Pancreas (tissue), 10 donors: ENCODE data around the gene RNPEPL1. TPM values are rescaled to one million over a fixed set of nuclear protein-coding genes. Genes with fewer than 3 reads are reported as not detected.
A peak's percentile ranks its signal among the peaks of the same experiment; 100 is the strongest.

Experiments
- ATAC-seq, 4 donors: fragments of 200-7000 bp; cut with Tn5 transposase; one replicate each; pipeline versions ENCODE4 v1.8.0 to v1.9.1; 2020; ENCODE audit warnings: mild to moderate bottlenecking in 4 of 4, moderate library complexity in 4 of 4
- DNase-seq, 6 donors: peaks; one replicate each; pipeline ENCODE4 v3.0.0-alpha.2; 2020
- FAIRE-seq: peaks from 2 replicates; lab custom pipeline; 2012; peaks lifted over from hg19 to GRCh38; lab: Jason Lieb, UNC
- H3K27ac ChIP-seq, 4 donors: fragments of 200-600 bp; sonication (generic); 1 replicate in 3 of 4; 2 replicates in 1 of 4; pipeline versions ENCODE4 v1.5.0 to v1.8.0; 2020
- H3K27me3 ChIP-seq, 4 donors: fragments of 200-600 bp; one replicate each; pipeline ENCODE4 v1.8.0; 2021
- H3K36me3 ChIP-seq, 3 donors: fragments of 200-600 bp; sonication (generic) in 1 of 3; one replicate each; pipeline versions ENCODE4 v1.5.0 to v1.8.0; 2020 to 2021
- H3K4me1 ChIP-seq, 3 donors: fragments of 200-600 bp; one replicate each; pipeline ENCODE4 v1.8.0; 2021
- H3K4me3 ChIP-seq, 4 donors: fragments of 200-600 bp; sonication (generic) in 2 of 4; one replicate each; pipeline versions ENCODE4 v1.5.0 to v1.8.0; 2020 to 2021
- H3K9me3 ChIP-seq, 4 donors: fragments of 200-600 bp; one replicate each; pipeline ENCODE4 v1.8.0; 2021
- CTCF ChIP-seq, 4 donors: fragments of 200-600 bp; sonication (generic) in 3 of 4; IDR thresholded peaks; one replicate each; pipeline versions ENCODE4 v1.5.0 to v1.8.0; 2021; ENCODE audit warnings: antibody characterized with exemption in 4 of 4
- WGBS, 2 donors: extraction: QIAGEN DNeasy Blood & Tissue Kit; methylation state at CpG; one replicate each; pipeline ENCODE4 v1.1.7; 2013; 5-methylcytosine and 5-hydroxymethylcytosine counted together
- intact Hi-C, 3 donors: fragments of 100-400 bp; cut with DNase I; formaldehyde crosslinking; loops; one replicate each; pipeline versions ENCODE4 v1.11.1 to v1.14.2; 2022
- polyA plus RNA-seq, 2 donors: library from polyadenylated mRNA; stranded (reverse); fragments of 200-250 nt; gene quantifications; one replicate each; pipeline ENCODE4 v1.2.3, GENCODE V29; 2013
- total RNA-seq, 6 donors: library from RNA; stranded (reverse); fragmentation: NEBNext Ultra II Directional in 4 of 6; extraction: Animal tissue kit (Norgen Biotek cat#: 25700) in 4 of 6; gene quantifications; one replicate each; pipeline versions ENCODE4 v1.2.1 to v1.2.4, GENCODE V29; 2021 to 2023
- donor health status: healthy with polysubstance abuse.
- donor health status: DM: no; HTN: no; CAD: no; lungs with moderate emphysema.
- donor health status: DM: no; HTN: no; CAD: no.
- donor health status: control.
- donor health status: control.
- donor health status: Bipolar disorder and iron deficiency.
- donor health status: DM: yes; HTN: yes; CAD: no.
- donor health status: DM: no; HTN: no; CAD: no.
- donor health status: DM: no; HTN: no; CAD: no.
- donor health status: DM: yes; HTN: yes; CAD: no.

RNPEPL1 gene
- total and polyA plus RNA-seq, 8 donors: 37.1 to 195 (median 43.9) TPM

- no peak overlapping the region for H3K4me3 ChIP-seq
- H3K27ac ChIP-seq: no peak overlapping the region
- ATAC-seq (no peak), FAIRE-seq (no peak), DNase-seq (no peak)
- no peaks in the 10 kb centered on the region for H3K4me1 ChIP-seq
- H3K27me3 ChIP-seq: no peaks in the 10 kb centered on the region
- no peaks in the 10 kb centered on the region for H3K36me3 ChIP-seq
- H3K9me3 ChIP-seq: no peaks in the 10 kb centered on the region
- TF ChIP-seq CTCF (IDR thresholded peaks at IDR 0.05): no peak
- WGBS, 2 donors: 77% methylated on average over 6 of the region's 6 CpGs
- intact Hi-C loops: no loop called here
These were observed 50.5 kb downstream of the RNPEPL1 start for GRCh38 chr2:240618776-240619175.

GRCh38 chr2:240619506-240620148 lies 51.3 kb downstream of the RNPEPL1 start:
- H3K4me1 ChIP-seq: no peaks in the 10 kb centered on the region
- TF ChIP-seq CTCF (IDR thresholded peaks at IDR 0.05): no peak
- no peak for FAIRE-seq
- no peak overlapping the region for H3K4me3 ChIP-seq
- WGBS, 2 donors: 83 to 90% methylated on average over 19 of the region's 19 CpGs
- peak in 1 of 6 donors; percentile 41 for DNase-seq
- no peak for ATAC-seq
- intact Hi-C loops: no loop called here
- no peak overlapping the region for H3K27ac ChIP-seq
- H3K36me3 ChIP-seq: no peaks in the 10 kb centered on the region
- H3K9me3 ChIP-seq: no peaks in the 10 kb centered on the region
- no peaks in the 10 kb centered on the region for H3K27me3 ChIP-seq

GRCh38 chr2:240620149-240620731 lies 52.0 kb downstream of the RNPEPL1 start:
- Histone ChIP-seq H3K9me3 (no peaks in the 10 kb centered on the region), H3K27ac (no peak overlapping the region), H3K36me3 (no peaks in the 10 kb centered on the region), H3K4me1 (no peaks in the 10 kb centered on the region), H3K4me3 (no peak overlapping the region), H3K27me3 (no peaks in the 10 kb centered on the region)
- no peak for TF ChIP-seq CTCF (IDR thresholded peaks at IDR 0.05)
- FAIRE-seq: no peak
- DNase-seq: peak in 3 of 6 donors; percentile 15 to 55 (median 50)
- ATAC-seq: no peak
- 77 to 80% methylated on average over 10 to 13 of the region's 13 CpGs for WGBS, 2 donors
- intact Hi-C loops: no loop called here

GRCh38 chr2:240620859-240621258 lies 52.6 kb downstream of the RNPEPL1 start:
- TF ChIP-seq CTCF (IDR thresholded peaks at IDR 0.05): no peak
- H3K27ac ChIP-seq: no peak overlapping the region
- no peaks in the 10 kb centered on the region for H3K36me3 ChIP-seq
- intact Hi-C loops: no loop called here
- no peak for FAIRE-seq
- H3K4me3 ChIP-seq: no peak overlapping the region
- H3K27me3 ChIP-seq: no peaks in the 10 kb centered on the region
- H3K4me1 ChIP-seq: no peaks in the 10 kb centered on the region
- H3K9me3 ChIP-seq: no peaks in the 10 kb centered on the region
- peak in 2 of 6 donors; percentile 14 to 27 for DNase-seq
- WGBS, 2 donors: 79 to 84% methylated on average over 7 of the region's 7 CpGs
- ATAC-seq: no peak

GRCh38 chr2:240622060-240622411 lies 53.8 kb downstream of the RNPEPL1 start:
- H3K27ac ChIP-seq: no peak overlapping the region
- whole genome bisulfite sequencing, 2 donors: 73 to 87% methylated on average over 9 of the region's 9 CpGs
- no peaks in the 10 kb centered on the region for H3K4me1 ChIP-seq
- no peaks in the 10 kb centered on the region for H3K27me3 ChIP-seq
- ATAC-seq (no peak), DNase-seq (no peak), FAIRE-seq (no peak)
- no peak overlapping the region for H3K4me3 ChIP-seq
- no peaks in the 10 kb centered on the region for H3K36me3 ChIP-seq
- no peak for TF ChIP-seq CTCF (IDR thresholded peaks at IDR 0.05)
- H3K9me3 ChIP-seq: no peaks in the 10 kb centered on the region
- intact Hi-C loops: no loop called here
